GM23248 (cell line): Measurements from ENCODE around the gene IL10. TPM values are rescaled to one million over a fixed set of nuclear protein-coding genes. Genes with fewer than 3 reads are reported as not detected.

ENCODE experiments used
- DNase-seq: peaks from one replicate; pipeline ENCODE4 v3.0.0-alpha.2; 2015
- H2AFZ ChIP-seq: fragments of 200-600 bp; sonication (generic); 2 replicates; pipeline ENCODE4 v1.6.1; 2016; ENCODE audit warnings: antibody characterized with exemption
- H3F3A ChIP-seq: fragments of 200-600 bp; sonication (generic); 2 replicates; pipeline ENCODE4 v1.6.1; 2016; ENCODE audit warnings: mild to moderate bottlenecking, antibody characterized with exemption, mixed run types; ENCODE audit not compliant: insufficient read depth
- H3K27ac ChIP-seq: fragments of 200-600 bp; sonication (generic); 2 replicates; pipeline ENCODE4 v1.5.1; 2016; ENCODE audit warnings: mild to moderate bottlenecking
- H3K27me3 ChIP-seq: fragments of 200-600 bp; sonication (generic); replicated peaks from 2 replicates; pipeline ENCODE4 v1.6.1; 2016; ENCODE audit warnings: mild to moderate bottlenecking; ENCODE audit not compliant: insufficient read depth
- H3K36me3 ChIP-seq: fragments of 200-600 bp; sonication (generic); 2 replicates; pipeline ENCODE4 v1.6.1; 2016; ENCODE audit warnings: low read depth, mild to moderate bottlenecking
- H3K4me1 ChIP-seq: fragments of 200-600 bp; sonication (generic); 2 replicates; pipeline ENCODE4 v1.6.1; 2016; ENCODE audit warnings: mild to moderate bottlenecking; ENCODE audit not compliant: insufficient read depth
- H3K4me2 ChIP-seq: fragments of 200-600 bp; sonication (generic); one replicate; pipeline ENCODE4 v1.6.1; 2016; ENCODE audit warnings: mild to moderate bottlenecking; ENCODE audit not compliant: unreplicated experiment
- H3K4me3 ChIP-seq: fragments of 200-600 bp; sonication (generic); 2 replicates; pipeline ENCODE4 v1.5.1; 2016; ENCODE audit warnings: mild to moderate bottlenecking
- H3K79me2 ChIP-seq: fragments of 200-600 bp; sonication (generic); 2 replicates; pipeline ENCODE4 v1.6.1; 2016; ENCODE audit warnings: mild to moderate bottlenecking; ENCODE audit not compliant: insufficient read depth
- H3K9ac ChIP-seq: fragments of 200-600 bp; sonication (generic); 2 replicates; pipeline ENCODE4 v1.6.1; 2016; ENCODE audit warnings: mild to moderate bottlenecking
- H3K9me2 ChIP-seq: fragments of 200-600 bp; sonication (generic); 2 replicates; pipeline ENCODE4 v1.6.1; 2016; ENCODE audit warnings: mixed run types, mild to moderate bottlenecking, moderate library complexity; ENCODE audit not compliant: insufficient read depth
- H3K9me3 ChIP-seq: fragments of 200-600 bp; sonication (generic); one replicate; pipeline ENCODE4 v1.6.1; 2017; ENCODE audit warnings: low read depth
- H4K20me1 ChIP-seq: fragments of 200-600 bp; sonication (generic); 2 replicates; pipeline ENCODE4 v1.6.0; 2016; ENCODE audit not compliant: insufficient read depth
- EZH2 ChIP-seq: fragments of 200-600 bp; sonication (generic); IDR thresholded peaks from 2 replicates; pipeline ENCODE4 v1.6.1; 2018; ENCODE audit warnings: antibody characterized with exemption, mild to moderate bottlenecking; ENCODE audit not compliant: insufficient read depth, poor library complexity, severe bottlenecking
- EZH2phosphoT487 ChIP-seq: fragments of 200-600 bp; sonication (generic); IDR thresholded peaks from 2 replicates; pipeline ENCODE4 v1.6.1; 2018; ENCODE audit warnings: antibody characterized with exemption, moderate library complexity, mild to moderate bottlenecking, low read depth; ENCODE audit not compliant: insufficient read depth
- WGBS, 2 experiments: methylation state at CpG; one replicate each; pipeline ENCODE4 v1.1.6; 2015 to 2017; ENCODE audit warnings: low lambda C conversion rate in 2 of 2, low coverage in 1 of 2; ENCODE audit errors: missing lambda C conversion rate in 2 of 2; 5-methylcytosine and 5-hydroxymethylcytosine counted together
- in situ Hi-C: fragments of 300-500 bp; cut with MboI; formaldehyde crosslinking; loops from 2 replicates; pipeline ENCODE4 v1.15.0; 2020
- polyA plus RNA-seq: library from polyadenylated mRNA; unstranded; fragments of >200 nt; fragmentation: Nextera tagmentation; extraction: Ambion mirVana; gene quantifications from 2 replicates; pipeline ENCODE4 v1.2.1, GENCODE V29; 2016
- total RNA-seq: library from RNA; depleted of rRNA; stranded (reverse); fragments of >200 nt; shearing (Covaris generic); gene quantifications from 2 replicates; pipeline ENCODE4 v1.2.3, GENCODE V29; 2014

Gene IL10
- total and polyA plus RNA-seq, 2 experiments from 2014 or later = not detected

DNA sequence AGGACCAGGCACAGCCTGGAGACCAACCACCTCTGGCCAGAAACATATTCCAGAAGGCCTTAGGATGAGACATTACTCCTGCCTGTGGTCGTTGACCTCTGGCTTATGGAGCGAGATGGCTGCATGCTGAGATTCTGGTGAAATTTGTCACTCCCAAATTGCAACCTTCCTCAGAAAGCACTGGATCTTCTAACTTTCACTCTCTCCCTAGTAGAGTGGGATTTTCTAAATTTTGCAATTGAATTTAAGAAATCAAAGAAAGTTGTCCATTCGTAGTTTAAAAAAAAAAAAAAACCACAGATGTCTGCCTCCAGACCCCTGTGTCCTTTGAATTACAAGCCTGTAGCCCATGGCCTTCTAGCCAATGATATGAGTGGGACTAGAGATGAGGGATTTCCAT, 28.6 kb upstream of the IL10 start:
- Histone ChIP-seq H3K4me3 (no peak overlapping the region), H4K20me1 (no peaks in the 10 kb centered on the region), H3K9ac (no peak overlapping the region), H3K36me3 (no peaks in the 10 kb centered on the region), H3K79me2 (no peaks in the 10 kb centered on the region), H3K27me3 (no peaks in the 10 kb centered on the region), H3K9me2 (no peaks in the 10 kb centered on the region), H3K27ac (no peak overlapping the region), H2AFZ (no peak overlapping the region), H3F3A (peaks cover 11% of the 10 kb centered on the region; the same call in 1 of the 2 replicates), H3K4me2 (peak overlapping the region; percentile 9), H3K9me3 (no peaks in the 10 kb centered on the region), H3K4me1 (peaks cover 16% of the 10 kb centered on the region)
- DNase-seq = no peak
- in situ Hi-C loops = no loop called here
- WGBS, 2 experiments = 72 to 79% methylated on average over 3 of the region's 3 CpGs
- TF ChIP-seq EZH2 (no peak), EZH2phosphoT487 (no peak)

DNA sequence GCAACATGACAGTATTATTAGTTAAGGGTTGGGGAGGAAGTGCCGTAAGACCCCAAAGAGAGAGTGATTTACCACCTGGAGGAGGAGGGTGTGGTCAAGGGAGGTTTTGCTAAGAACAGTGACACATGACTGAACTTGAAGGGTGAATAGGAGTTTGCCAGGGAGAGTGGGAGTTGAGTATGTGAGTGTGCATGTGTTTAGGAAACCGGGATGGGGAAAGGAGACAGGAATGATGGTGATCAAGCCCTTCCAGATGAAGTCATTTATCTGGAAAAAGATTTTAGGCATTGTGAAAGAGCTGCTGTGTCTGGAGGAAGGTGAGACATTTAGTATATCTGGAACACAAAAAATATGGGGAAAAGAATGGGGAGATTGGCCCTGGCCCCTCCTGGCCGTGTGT, 28.1 kb upstream of the IL10 start:
- Histone ChIP-seq H3K9ac (no peak overlapping the region), H3K9me2 (no peaks in the 10 kb centered on the region), H3K4me2 (no peak overlapping the region), H3K4me1 (peaks cover 16% of the 10 kb centered on the region), H2AFZ (no peak overlapping the region), H4K20me1 (no peaks in the 10 kb centered on the region), H3K4me3 (no peak overlapping the region), H3K9me3 (no peaks in the 10 kb centered on the region), H3K27me3 (no peaks in the 10 kb centered on the region), H3K79me2 (no peaks in the 10 kb centered on the region), H3K27ac (no peak overlapping the region), H3K36me3 (no peaks in the 10 kb centered on the region), H3F3A (peaks cover 11% of the 10 kb centered on the region; the same call in 1 of the 2 replicates)
- 55 to 57% methylated on average over 3 of the region's 3 CpGs for WGBS, 2 experiments
- TF ChIP-seq EZH2 = no peak
- no peak for TF ChIP-seq EZH2phosphoT487
- DNase-seq = peak; percentile 63
- in situ Hi-C loops = no loop called here

- no peak overlapping the region for H3K4me3 ChIP-seq
- TF ChIP-seq EZH2 (no peak), EZH2phosphoT487 (no peak)
- H3F3A ChIP-seq = peaks cover 11% of the 10 kb centered on the region; the same call in 1 of the 2 replicates
- H3K36me3 ChIP-seq = no peaks in the 10 kb centered on the region
- no peaks in the 10 kb centered on the region for H4K20me1 ChIP-seq
- no peaks in the 10 kb centered on the region for H3K27me3 ChIP-seq
- H3K9me3 ChIP-seq = no peaks in the 10 kb centered on the region
- H3K9ac ChIP-seq = no peak overlapping the region
- H3K9me2 ChIP-seq = no peaks in the 10 kb centered on the region
- H3K27ac ChIP-seq = no peak overlapping the region
- H3K79me2 ChIP-seq = no peaks in the 10 kb centered on the region
- H2AFZ ChIP-seq = no peak overlapping the region
- DNase-seq = peak; percentile 56
- peaks cover 14% of the 10 kb centered on the region for H3K4me1 ChIP-seq
- WGBS, 2 experiments = 67 to 77% methylated on average over 3 of the region's 3 CpGs
- in situ Hi-C loops = no loop called here
- H3K4me2 ChIP-seq = no peak overlapping the region
These were observed 27.0 kb upstream of the IL10 start for GRCh38 chr1:206799311-206799710.

DNA sequence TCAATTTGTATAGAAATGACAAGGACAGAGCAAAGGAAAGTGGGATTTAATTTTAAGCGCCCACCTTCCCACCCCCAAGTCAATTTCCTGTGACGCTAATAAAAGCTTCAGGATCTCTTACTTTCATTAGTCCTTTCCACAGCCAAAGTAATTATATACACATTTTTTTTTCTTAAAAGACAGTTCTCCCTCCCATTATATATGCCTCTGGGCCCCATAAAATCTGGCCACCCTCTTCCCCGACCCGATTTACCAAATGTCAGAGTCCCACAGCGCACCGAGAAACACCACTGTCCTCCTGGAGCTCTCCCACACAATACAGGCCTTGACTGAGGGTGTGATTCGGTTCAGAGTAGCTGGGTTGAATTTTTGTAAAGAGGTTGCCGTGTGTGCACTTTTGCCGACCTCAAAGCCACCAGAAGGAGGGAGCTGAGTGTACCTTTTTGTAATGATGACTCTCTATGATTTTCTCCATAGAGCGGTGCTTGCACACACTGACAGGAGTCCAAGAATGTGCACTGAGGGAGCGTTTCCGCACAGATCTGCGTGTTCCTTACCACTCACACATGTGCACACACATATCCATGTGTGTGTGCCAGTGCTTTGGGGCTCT, 26.2 kb upstream of the IL10 start:
- Histone ChIP-seq H3K4me2 (no peak overlapping the region), H3K79me2 (no peaks in the 10 kb centered on the region), H3K4me1 (peaks cover 9% of the 10 kb centered on the region), H3K9me2 (no peaks in the 10 kb centered on the region), H3K4me3 (no peak overlapping the region), H3F3A (peaks cover 11% of the 10 kb centered on the region; the same call in 1 of the 2 replicates), H2AFZ (no peak overlapping the region), H3K27me3 (no peaks in the 10 kb centered on the region), H4K20me1 (no peaks in the 10 kb centered on the region), H3K36me3 (no peaks in the 10 kb centered on the region), H3K27ac (no peak overlapping the region), H3K9me3 (no peaks in the 10 kb centered on the region), H3K9ac (no peak overlapping the region)
- in situ Hi-C loops = no loop called here
- TF ChIP-seq EZH2 = no peak
- no peak for TF ChIP-seq EZH2phosphoT487
- 78 to 82% methylated on average over 13 of the region's 13 CpGs for WGBS, 2 experiments
- DNase-seq = no peak
